ENCODE data around the gene ME3. TPM values are rescaled to one million over a fixed set of nuclear protein-coding genes. Genes with fewer than 3 reads are reported as not detected.

ME3 gene
- total RNA-seq, 4 donors from 2014 or later = 15.9 to 94.9 (median 51.3) TPM

DNA sequence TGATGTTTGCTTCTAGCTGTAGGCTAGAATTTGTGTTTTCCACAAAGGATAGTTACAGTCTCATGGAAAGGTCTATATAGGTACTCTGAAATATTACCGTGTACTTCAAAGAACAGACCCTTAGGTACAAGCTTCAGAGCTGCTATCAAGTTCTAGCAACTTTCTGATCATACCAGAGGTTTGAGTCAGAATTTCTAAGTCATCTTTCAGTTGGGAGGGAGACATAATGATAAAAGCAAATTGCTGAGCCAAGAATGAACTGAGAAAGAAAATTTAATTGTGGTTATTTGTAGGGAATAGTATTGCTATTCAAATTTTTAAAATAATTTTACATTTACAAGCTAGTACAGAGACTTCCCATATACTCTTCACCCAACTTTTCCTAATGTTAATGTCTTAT is 19.9 kb upstream of the ME3 start:
- TF ChIP-seq POLR2A (IDR thresholded peaks at IDR 0.05) = no peak
- no peak for DNase-seq

DNA sequence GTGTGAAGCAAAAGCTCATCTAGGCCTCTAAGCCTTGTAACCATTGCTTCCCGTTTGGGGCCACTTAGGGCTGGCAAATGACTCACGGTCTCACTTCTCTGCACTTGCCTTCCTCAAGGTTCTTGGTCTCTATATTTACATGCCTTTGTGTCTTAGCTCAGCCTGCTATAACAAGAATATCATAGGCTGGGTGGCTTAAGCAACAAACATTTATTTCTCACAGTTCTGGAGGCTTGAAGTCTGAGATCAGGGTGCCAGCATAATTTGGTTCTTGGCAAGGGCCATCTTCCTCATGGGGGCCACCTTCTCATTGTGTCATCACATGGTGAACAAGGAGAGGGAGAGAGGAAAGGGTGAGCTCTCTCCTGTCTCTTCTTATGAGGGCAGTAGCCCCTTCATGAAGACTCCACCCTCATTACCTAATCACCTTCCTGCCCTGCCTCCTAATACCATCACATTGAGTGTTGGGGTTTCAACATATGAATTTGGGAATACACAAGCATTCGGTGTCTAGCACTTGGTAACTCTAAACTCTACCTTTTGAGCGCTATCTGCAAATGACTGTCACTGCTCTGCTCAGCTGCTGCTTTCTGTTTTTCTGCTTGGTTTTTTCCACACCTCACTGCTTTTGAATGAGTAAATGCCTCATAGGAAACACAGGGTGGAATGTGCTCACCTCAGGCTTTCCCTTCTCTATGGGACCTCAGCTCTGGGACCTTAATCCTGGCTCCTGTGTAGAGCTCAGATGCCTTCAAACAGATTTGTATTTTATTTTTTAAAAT is 16.2 kb upstream of the ME3 start:
- TF ChIP-seq POLR2A (IDR thresholded peaks at IDR 0.05) (no peak), CTCF (IDR thresholded peaks at IDR 0.05) (no peak)
- Histone ChIP-seq H3K36me3 (no peaks in the 10 kb centered on the region), H3K9me3 (no peaks in the 10 kb centered on the region), H3K27ac (peak overlapping the region in 1 of 4 donors; percentile 4), H3K27me3 (no peaks in the 10 kb centered on the region), H3K4me1 (no peaks in the 10 kb centered on the region), H3K4me3 (no peak overlapping the region)
- DNase-seq = no peak

More for the DNA sequence above, 19.9 kb upstream of the ME3 start:
- Histone ChIP-seq H3K36me3 (no peaks in the 10 kb centered on the region), H3K27me3 (no peaks in the 10 kb centered on the region), H3K4me1 (no peaks in the 10 kb centered on the region), H3K27ac (no peak overlapping the region), H3K4me3 (no peak overlapping the region), H3K9me3 (no peaks in the 10 kb centered on the region)

DNA sequence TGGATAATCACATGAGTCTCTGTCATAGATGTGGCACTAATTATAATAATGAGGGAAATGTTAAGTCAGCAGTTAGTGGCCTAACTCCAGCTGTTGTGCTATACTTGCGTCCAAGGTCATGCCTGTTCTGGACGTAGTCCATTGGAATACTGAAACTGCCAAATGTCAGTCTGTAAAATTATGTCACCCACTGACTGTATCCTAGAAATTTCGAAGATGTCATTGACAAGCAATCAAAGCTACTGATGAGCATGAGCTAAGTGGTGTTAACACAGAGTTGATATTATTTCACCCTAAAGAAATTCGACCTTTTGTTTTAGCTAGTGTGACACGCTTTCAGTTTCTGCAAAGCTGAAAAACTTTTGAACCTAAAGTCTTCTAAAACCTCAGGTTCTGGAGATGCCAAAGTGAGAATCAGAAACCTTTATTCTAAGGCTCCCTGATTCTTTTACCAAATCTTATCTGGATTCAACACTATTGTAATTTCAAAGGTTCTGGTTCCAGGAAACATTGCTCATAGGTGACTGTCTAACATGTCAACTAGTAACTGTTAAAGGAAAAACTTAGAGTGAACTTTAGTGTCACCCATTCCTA is 14.9 kb upstream of the ME3 start:
- H3K4me1 ChIP-seq = no peaks in the 10 kb centered on the region
- H3K27ac ChIP-seq = no peak overlapping the region
- no peak for DNase-seq
- no peaks in the 10 kb centered on the region for H3K36me3 ChIP-seq
- TF ChIP-seq CTCF (IDR thresholded peaks at IDR 0.05) (no peak), POLR2A (IDR thresholded peaks at IDR 0.05) (no peak)
- H3K9me3 ChIP-seq = no peaks in the 10 kb centered on the region
- H3K4me3 ChIP-seq = no peak overlapping the region
- H3K27me3 ChIP-seq = no peaks in the 10 kb centered on the region

DNA sequence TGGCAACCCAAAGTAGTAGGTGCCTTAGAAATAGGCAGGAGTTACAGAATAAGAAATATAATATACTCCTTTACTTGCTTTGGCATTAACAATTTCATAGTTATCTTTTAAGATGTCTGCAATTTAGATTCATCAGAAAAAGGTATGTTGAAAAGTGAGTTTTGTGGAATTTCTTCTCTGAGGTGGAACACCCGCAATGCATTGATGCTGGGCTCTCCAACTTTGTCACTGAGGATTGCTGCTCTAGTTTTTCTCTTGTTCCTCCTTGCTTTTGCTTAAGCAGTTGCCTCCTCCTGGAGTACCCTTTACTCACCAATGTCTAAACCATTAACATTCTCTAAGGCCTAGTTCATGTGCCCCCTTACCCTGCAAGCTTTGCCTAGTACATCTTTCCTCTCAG is 14.1 kb upstream of the ME3 start:
- Histone ChIP-seq H3K27me3 (no peaks in the 10 kb centered on the region), H3K9me3 (no peaks in the 10 kb centered on the region), H3K4me3 (no peak overlapping the region), H3K36me3 (no peaks in the 10 kb centered on the region), H3K27ac (no peak overlapping the region), H3K4me1 (no peaks in the 10 kb centered on the region)
- DNase-seq = no peak
- TF ChIP-seq CTCF (IDR thresholded peaks at IDR 0.05) = no peak
- TF ChIP-seq POLR2A (IDR thresholded peaks at IDR 0.05) = no peak

- no peak overlapping the region for H3K27ac ChIP-seq
These were observed 9.0 kb upstream of the ME3 start for GRCh38 chr11:86681483-86681756.

More at GRCh38 chr11:86681483-86681756, 9.0 kb upstream of the ME3 start:
- Histone ChIP-seq H3K4me1 (no peaks in the 10 kb centered on the region), H3K4me3 (no peak overlapping the region), H3K27me3 (no peaks in the 10 kb centered on the region), H3K9me3 (no peaks in the 10 kb centered on the region), H3K36me3 (no peaks in the 10 kb centered on the region)
- no peak for TF ChIP-seq CTCF (IDR thresholded peaks at IDR 0.05)
- no peak for DNase-seq

Data from Peyer's patch (tissue), 4 donors.